ENCODE data around the gene DNAH8.

DNAH8 gene

DNA sequence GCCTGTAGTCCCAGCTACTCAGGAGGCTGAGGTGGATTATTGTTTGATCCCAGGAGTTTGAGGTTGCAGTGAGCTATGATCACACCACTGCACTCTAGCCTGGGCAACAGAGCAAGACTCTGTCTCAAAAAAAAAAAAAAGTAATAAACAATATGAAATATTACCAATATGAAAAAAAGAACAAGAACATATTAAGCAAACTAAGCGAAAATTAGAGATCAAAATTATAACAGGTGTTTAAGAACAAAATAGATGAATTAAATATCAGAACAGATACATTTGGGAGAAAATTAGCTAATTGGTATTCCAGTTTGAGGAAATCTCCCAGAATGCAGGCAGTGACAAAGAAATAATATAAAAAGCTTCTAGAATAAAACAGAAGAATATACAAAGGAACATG lies 35.4 kb upstream of the DNAH8 start:
- TF ChIP-seq, protein P1, sequence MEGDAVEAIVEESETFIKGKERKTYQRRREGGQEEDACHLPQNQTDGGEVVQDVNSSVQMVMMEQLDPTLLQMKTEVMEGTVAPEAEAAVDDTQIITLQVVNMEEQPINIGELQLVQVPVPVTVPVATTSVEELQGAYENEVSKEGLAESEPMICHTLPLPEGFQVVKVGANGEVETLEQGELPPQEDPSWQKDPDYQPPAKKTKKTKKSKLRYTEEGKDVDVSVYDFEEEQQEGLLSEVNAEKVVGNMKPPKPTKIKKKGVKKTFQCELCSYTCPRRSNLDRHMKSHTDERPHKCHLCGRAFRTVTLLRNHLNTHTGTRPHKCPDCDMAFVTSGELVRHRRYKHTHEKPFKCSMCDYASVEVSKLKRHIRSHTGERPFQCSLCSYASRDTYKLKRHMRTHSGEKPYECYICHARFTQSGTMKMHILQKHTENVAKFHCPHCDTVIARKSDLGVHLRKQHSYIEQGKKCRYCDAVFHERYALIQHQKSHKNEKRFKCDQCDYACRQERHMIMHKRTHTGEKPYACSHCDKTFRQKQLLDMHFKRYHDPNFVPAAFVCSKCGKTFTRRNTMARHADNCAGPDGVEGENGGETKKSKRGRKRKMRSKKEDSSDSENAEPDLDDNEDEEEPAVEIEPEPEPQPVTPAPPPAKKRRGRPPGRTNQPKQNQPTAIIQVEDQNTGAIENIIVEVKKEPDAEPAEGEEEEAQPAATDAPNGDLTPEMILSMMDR (conservative IDR thresholded peaks at IDR 0.05; ENCODE audit: low read length) = no peak
- H3K4me3 ChIP-seq (ENCODE audit: low read length) = no peak overlapping the region
- DNase-seq (ENCODE audit: low read depth) = no peak

DNA sequence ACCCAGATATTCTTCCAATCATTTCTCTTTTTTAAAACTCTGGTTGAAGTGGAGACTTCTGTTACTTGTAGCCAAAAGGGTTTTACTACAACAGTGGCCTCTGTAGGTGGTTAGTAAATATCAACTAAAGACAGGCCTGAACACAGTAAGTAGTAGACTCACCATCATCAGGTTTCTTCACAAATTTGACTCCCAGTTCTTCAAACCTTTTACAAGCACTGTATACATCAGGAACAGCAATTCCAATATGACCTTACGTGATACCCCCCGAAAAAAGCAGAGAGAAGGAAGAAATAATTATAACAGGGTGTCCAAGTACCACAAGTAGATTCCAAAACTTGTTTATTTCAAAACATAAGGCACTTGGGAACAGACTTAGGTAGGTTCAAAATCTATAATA lies 33.3 kb upstream of the DNAH8 start:
- H3K4me3 ChIP-seq (ENCODE audit: low read length) = no peak overlapping the region
- no peak for DNase-seq (ENCODE audit: low read depth)
- TF ChIP-seq, protein P1 (conservative IDR thresholded peaks at IDR 0.05; ENCODE audit: low read length) = no peak

DNA sequence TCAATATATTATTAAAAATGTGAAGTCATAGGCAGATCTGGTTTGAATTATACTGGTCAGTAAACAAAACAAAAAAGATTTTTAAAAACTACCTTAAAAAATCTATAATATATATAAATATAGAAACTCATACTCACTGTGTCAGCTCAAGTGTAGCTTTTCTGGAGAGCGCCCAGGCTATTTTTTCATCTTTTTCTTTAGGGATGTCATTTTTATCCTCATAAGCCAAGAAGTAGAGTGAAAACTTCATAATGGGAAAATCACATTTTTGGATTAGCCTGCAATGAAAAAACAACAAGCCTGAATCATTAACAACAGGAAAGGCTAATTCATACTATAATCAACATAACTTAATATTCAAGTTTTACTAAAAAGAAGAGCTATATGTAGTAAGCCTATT lies 30.9 kb upstream of the DNAH8 start:
- DNase-seq (ENCODE audit: low read depth) = no peak
- TF ChIP-seq, protein P1 (conservative IDR thresholded peaks at IDR 0.05; ENCODE audit: low read length) = no peak
- no peak overlapping the region for H3K4me3 ChIP-seq (ENCODE audit: low read length)

DNA sequence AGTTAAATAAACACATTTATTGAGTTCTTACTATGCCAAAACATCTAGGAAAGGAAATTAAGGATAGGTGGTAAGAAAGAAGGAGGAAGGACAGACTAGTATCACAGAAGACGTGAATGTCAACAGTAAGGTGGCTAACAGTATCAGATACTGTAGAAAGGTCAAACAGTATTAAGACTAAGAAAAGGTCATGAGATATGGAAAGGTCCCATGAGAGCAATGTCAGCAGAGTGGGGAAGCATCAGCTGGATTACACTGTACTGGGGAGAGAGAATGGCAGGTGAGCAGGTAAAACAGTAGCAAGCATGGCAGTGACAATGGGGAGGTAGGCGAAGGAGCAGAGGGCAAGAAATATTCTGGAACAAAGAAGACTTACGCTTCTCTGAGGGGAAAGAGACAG lies 30.2 kb upstream of the DNAH8 start:
- DNase-seq (ENCODE audit: low read depth) = no peak
- H3K4me3 ChIP-seq (ENCODE audit: low read length) = no peak overlapping the region
- TF ChIP-seq, protein P1 (conservative IDR thresholded peaks at IDR 0.05; ENCODE audit: low read length) = no peak

GRCh38 chr6:38686270-38687042 lies 28.7 kb upstream of the DNAH8 start:
- TF ChIP-seq, protein P1 (conservative IDR thresholded peaks at IDR 0.05; ENCODE audit: low read length) = no peak
- peak; percentile 1 for DNase-seq (ENCODE audit: low read depth)
- no peak overlapping the region for H3K4me3 ChIP-seq (ENCODE audit: low read length)

DNA sequence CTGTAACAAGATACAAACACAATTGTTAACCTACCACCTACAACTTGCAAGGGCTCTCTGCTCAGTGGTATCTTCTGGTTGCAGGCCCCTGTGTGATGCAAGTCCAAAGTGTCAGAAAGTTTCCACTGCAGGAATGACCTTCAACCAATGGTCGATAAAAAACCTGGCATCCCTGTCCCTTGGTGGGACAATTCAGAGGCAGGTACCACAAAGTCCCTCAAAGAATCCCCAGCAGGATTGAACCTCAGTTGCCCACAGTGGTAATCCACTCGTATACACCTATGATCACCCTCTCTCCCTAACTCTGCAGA lies 28.1 kb upstream of the DNAH8 start:
- TF ChIP-seq, protein P1 (conservative IDR thresholded peaks at IDR 0.05; ENCODE audit: low read length) = no peak
- no peak overlapping the region for H3K4me3 ChIP-seq (ENCODE audit: low read length)
- no peak for DNase-seq (ENCODE audit: low read depth)

GRCh38 chr6:38687549-38687948 lies 27.6 kb upstream of the DNAH8 start:
- DNase-seq (ENCODE audit: low read depth) = no peak
- TF ChIP-seq, protein P1 (conservative IDR thresholded peaks at IDR 0.05; ENCODE audit: low read length) = no peak
- no peak overlapping the region for H3K4me3 ChIP-seq (ENCODE audit: low read length)
